Stimulated activated CD8-positive, alpha-beta memory T cell treated with anti-CD3 and anti-CD28 coated beads, Interleukin-2, amount 100 ng/mL, for 48 hours (primary cell): ENCODE measurements around the gene IL11.
A peak's percentile ranks its signal among the peaks of the same experiment; 100 is the strongest.

ENCODE experiments used
- DNase-seq, 2 donors: peaks; one replicate each; pipeline ENCODE4 v3.0.0-alpha.2; 2020; ENCODE audit warnings: low read depth in 2 of 2

The IL11 gene

DNA sequence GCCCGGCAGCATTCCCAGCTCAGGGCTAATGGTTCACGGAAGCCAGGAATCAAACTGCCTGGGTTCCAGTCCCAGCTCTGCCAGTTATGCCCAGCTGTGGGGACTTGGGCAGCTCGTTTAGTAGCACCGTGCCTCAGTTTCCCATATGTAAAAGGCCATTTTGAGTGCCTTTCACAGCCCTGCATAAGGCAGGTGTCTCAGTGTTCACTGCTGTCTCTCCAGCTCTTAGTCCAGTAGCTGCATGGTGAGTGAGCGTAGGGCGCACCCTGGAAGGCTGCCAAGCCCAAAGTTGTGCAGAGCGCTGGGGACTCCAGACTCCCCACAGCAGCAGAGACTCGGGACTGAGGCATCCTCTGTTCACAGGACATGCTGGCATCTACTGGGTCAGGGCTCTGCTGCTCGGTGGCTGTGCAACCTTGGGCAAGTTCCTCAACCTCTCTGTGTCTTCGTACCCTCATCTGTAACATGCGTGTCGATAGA lies 21.0 kb upstream of the IL11 start:
- DNase-seq: no peak

DNA sequence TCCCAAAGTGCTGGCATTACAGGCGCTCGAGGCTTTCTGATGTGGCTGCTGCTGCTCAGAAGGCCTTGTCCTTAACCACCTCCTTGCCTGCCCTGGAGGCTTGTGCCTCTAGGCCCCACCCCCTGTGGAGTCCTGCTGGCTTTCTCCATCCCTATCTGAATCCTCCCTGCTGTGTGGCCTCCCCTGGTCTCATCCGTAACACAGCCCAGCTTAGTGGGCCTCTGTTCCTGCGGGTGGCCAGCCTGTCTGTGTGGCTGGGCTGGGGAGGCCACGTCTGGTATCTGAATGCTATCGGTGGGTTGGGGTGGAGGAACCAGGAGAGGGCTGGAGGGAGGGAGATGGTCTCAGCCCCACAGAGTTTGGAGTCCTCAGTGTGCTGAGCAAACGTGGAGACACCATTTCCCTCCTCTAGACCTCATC lies 20.2 kb upstream of the IL11 start:
- DNase-seq: no peak

DNA sequence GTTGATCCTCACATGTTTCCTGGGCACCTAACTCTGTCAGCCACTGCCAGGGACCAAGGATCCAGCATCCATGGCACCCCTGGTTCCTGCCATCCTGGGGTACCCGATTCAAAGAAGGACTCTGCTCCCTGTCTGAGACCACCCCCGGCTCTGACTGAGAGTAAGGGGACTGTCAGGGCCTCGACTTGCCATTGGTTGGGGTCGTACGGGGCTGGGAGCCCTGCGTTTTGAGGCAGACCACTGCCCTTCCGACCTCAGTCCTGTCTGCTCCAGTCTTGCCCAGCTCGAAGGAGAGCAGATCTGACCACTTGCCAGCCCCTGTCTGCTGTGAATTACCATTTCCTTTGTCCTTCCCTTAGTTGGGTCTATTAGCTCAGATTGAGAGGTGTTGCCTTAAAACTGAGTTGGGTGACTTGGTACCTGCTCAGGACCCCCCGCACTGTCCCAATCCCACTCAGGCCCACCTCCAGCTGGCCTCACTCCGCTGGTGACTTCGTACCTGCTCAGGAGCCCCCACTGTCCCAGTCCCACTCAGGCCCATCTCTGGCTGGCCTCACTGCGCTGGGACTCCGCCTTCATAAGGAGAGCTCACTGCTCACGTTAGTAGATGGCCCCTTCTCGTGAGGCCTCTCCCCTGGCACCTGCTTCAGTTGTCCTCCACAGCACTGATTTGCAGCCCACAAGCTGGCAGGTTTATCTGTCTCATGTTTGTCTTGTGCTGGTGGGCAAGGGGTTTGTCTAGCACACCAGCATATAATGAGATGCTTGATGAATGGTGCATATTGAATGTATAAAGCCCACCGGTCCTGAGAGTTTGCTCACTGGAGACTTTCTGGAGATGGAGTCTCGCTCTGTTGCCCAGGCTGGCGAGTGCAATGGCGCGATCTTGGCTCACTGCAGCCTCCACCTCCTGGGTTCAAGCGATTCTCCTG lies 19.4 kb upstream of the IL11 start:
- no peak for DNase-seq

DNA sequence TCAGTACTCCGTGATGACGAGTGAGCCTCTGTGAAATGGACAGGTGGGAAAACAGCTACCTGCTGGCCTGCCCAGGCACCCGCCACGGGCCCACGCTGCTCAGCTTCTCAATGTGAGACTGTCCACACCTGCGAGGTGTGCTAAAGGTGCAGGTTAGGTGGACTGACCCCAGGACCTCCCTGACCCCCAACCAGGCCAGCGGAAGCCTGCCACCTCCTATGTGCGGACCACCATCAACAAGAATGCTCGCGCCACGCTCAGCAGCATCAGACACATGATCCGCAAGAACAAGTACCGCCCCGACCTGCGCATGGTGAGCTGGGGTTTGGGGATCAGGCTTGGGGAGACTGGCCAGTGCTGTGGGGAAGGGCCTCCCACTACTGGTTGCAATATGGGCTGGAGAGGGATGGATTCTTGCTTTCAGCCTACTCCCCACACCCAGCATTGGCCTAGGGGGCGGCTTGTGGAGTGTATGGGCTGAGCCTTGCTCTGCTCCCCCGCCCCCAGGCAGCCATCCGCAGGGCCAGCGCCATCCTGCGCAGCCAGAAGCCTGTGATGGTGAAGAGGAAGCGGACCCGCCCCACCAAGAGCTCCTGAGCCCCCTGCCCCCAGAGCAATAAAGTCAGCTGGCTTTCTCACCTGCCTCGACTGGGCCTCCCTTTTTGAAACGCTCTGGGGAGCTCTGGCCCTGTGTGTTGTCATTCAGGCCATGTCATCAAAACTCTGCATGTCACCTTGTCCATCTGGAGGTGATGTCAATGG lies 17.7 kb upstream of the IL11 start:
- no peak for DNase-seq

- DNase-seq: no peak
Measured at GRCh38 chr19:55386493-55386971, 16.3 kb upstream of the IL11 start.

GRCh38 chr19:55385724-55386492 lies 15.6 kb upstream of the IL11 start, which contains the start of gene RPL28:
TSS of gene RPL28 (plus strand) at chr19:55385932. CDS start at chr19:55386358, 426 bp downstream.
- peak; percentile 95 to 98 for DNase-seq

DNA sequence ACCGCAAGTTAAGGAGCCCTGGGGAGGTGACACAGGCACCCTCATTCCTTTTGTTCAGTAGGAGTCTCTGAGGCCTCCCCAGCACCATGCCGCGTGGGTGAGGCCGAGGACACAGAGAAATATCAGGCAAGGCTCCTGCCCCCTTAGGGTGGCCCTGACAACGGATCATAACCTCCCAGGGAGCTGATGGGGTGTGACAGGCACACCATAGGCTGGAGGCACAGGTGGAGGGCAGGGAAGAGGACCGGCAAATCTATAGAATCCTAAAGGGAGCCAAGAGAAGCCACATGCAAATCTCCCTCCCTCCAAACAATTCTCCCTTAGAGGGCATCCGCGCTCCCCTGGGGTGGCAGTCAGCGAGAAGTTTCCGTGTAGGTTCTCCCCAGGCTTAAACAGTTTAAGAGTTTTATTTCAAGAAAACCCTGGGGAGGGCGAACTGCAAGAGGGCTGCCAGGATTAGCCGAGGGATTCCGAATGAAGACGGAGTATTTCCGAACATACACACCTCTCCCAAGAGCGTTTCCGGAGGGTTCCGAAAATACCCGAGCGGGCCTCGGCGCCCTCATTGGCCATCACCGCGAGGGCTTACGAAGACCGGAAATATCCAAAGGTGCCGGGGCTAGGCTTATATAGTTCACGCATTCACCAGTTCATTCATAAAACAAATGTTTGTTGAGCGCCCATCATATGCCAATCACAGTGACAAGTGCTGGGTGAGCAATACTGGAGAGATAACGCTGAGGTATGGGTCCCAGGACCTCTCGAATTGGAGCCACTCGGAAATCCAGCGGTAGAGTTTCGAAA lies 14.9 kb upstream of the IL11 start:
- DNase-seq: peak; percentile 86 to 92

DNA sequence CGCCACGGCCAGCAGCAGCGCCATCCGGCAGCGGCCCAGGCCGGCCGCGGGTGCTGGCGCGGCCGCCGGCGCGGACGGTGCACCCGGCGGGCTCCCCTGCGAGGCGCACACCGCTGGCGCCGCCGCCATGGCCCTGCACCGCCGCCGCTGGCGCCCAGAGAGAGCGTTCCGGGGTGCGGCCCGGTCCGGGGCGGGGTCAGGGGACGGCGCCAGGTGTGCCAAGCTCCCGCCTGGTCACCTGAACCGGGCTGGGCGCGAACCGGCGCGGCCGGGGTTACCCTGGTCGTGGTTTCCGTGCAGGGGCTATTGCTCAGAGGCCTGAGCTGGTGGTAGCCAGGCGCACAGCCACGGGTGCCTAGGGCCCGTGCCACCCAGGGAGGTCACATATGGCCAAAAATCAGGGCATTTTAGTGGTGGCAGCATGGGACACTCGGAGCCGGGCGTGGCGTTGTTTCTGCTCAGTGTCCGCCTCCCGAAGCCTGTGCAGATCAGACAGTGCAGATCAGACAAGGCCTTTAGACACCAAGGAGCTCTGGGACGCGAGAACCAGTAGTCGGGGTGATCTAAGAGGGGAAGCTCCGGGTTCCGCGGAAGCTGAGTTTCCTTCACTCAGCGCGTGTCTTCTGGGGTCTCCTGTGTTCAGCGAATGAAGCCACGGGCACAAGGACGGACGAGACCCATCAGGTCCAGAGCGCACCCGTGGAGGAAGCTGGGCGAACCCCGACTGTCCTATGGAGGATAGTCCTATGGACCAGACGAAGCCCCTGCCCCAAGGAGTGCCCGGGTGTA lies 14.1 kb upstream of the IL11 start, which contains the start of gene TMEM238:
Gene TMEM238 (minus strand): TSS at position 162 of the 789 bp plus-strand sequence. CDS start 33 bp downstream, at position 129.
- no peak for DNase-seq

GRCh38 chr19:55383279-55384130 lies 13.2 kb upstream of the IL11 start:
- DNase-seq: peak in 1 of 2 donors; percentile 35

- DNase-seq: no peak
Measured at GRCh38 chr19:55382522-55383054, 12.3 kb upstream of the IL11 start.

DNA sequence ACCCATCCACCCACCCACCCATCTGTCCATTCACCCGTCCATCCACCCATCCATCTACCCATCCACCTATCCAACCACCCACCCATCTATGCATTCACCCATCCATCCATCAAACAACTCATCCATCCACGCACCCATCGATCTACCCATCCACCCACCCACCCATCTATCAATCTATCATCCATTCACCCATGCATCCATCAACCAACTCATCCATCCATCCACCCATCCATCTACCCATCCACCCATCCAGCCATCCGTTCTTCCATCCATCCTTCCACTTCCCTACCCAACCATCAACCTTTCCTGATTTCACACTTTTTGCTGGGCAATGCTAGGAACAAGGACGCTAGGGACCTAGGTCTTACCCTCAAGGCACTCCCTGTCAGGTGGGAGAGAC lies 11.8 kb upstream of the IL11 start:
- DNase-seq: no peak

DNA sequence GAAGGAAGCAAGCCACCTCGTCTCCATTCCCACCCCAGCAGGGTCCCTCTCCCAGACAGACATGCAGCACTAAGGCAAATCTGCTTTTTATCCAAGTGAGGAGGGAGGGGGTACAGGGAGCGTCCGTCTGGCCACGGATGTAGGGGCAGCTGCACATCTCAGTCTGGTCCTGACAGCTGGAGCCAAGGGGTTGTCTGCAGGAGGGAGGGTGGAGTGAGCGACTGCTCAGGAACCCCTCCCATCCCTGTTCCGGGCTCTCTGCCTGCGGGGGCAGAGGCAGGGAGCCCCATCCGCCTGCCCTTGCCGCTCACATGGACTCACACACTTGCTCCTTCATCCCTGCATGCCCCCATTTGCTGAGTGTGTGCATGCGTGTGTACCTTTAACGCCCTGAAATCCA lies 8.9 kb upstream of the IL11 start:
- no peak for DNase-seq

DNA sequence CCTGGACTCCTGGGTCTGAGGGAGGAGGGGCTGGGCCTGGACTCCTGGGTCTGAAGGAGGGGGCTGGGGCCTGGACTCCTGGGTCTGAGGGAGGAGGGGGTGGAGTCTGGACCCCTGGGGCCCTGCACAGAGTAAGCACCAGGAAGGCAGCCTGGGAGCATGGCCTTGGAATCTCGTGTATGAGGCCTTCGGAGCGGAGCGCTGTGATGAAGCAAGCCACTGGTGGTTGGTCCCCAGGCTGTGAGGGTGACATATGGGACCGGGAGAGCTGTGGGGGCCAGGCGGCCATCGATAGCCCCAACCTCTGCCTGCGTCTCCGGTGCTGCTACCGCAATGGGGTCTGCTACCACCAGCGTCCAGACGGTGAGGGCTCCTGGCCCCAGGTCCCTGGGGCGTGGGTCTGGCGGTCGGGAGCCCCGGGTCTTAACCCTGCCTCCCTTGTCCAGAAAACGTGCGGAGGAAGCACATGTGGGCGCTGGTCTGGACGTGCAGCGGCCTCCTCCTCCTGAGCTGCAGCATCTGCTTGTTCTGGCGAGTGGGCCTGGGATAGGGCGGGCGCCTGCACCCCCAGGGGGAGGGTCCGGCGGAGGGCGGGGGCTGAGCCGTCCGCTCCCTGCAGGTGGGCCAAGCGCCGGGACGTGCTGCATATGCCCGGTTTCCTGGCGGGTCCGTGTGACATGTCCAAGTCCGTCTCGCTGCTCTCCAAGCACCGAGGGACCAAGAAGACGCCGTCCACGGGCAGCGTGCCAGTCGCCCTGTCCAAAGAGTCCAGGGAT lies 7.3 kb upstream of the IL11 start:
- no peak for DNase-seq

GRCh38 chr19:55376241-55376933 lies 6.1 kb upstream of the IL11 start, which contains the start of gene TMEM190:
TSS of gene TMEM190 (plus strand) at chr19:55376826. CDS start at chr19:55376854, 28 bp downstream.
- no peak for DNase-seq

- DNase-seq: no peak
Measured at GRCh38 chr19:55373993-55374757, 3.9 kb upstream of the IL11 start.

DNA sequence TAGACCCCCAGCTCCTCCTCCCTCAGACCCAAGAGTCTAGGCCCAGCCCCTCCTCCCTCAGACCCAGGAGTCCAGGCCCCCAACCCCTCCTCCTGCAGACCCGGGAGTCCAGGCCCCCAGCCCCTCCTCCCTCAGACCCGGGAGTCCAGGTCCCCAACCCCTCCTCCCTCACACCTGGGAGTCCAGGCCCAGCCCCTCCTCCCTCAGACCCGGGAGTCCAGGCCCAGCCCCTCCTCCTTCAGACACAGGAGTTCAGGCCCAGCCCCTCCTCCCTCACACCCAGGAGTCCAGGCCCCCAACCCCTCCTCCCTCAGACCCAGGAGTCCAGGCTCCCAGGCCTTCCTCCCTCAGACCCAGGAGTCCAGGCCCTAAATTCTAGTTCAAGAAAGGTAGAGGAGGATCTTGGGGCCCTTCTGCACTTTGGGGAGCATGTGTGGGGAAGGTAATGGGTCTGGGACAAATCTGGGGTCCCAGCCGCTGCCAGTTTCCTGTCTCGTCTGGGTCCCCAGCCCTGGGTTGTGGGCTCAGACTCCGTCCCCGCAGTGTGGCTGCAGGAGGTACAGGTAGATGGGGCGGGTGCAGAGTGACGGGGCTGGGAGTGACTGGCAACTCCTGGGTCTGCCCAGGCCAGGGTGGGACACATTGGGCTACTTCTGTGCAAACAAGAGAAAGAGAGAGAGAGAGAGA lies 3.2 kb upstream of the IL11 start:
- no peak for DNase-seq
